ENCODE measurements around the gene MEAK7. TPM values are rescaled to one million over a fixed set of nuclear protein-coding genes. Genes with fewer than 3 reads are reported as not detected.

Gene MEAK7
- total RNA-seq, 2 experiments from 2014 or later, result 10.4 to 11.3 TPM

DNA sequence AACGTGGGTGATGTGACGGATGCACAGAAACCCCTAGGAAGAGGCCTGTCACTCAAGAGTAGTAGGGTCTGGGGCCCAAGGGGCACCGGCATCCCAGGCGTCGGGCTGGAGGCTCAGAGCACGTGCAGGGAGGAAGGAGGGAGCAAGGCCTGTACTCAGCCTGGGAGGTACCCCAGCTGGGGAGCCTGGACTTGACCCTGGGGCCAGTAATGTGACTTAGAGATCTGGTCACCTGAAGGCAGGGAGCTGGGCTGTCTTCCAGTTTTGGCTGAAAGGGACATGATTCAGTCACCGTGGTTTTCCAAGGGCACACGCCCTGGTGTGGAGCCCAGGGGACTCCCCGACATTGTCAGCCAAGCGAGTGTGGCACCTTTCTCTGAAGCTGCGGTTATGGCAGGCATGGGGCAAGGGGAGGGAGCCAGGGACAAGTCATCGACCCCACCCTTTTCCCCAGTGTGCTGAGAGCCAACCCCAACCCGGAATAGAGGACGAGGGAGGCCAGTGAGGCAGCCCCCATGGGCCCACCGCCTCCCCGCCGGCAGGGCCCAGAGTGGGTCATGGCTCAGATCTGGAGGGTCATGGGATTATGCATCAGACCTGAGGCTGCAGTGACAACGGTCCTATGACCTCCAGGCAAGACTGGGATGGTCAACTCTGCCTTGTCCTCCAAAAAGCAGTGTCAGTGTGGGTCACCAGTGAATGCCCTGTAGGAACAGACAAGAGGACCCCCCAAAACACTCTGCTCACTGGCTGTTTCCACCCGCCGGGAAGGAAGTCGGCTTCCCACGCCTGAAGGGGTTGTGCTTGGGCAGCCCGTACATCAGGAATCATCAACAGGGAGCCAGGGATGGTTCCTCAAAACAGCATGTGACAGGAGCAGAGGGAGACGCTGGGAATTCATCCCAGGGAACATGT lies 41.9 kb downstream of the MEAK7 start:
- DNase-seq, result no peak
- Mint-ChIP-seq H3K27me3 (no peaks in the 10 kb centered on the region), H3K27ac (no peak overlapping the region), H3K4me1 (no peaks in the 10 kb centered on the region), H3K9me3 (peaks cover 6% of the 10 kb centered on the region), H3K4me3 (no peak overlapping the region), H3K36me3 (peaks cover 18% of the 10 kb centered on the region)

DNA sequence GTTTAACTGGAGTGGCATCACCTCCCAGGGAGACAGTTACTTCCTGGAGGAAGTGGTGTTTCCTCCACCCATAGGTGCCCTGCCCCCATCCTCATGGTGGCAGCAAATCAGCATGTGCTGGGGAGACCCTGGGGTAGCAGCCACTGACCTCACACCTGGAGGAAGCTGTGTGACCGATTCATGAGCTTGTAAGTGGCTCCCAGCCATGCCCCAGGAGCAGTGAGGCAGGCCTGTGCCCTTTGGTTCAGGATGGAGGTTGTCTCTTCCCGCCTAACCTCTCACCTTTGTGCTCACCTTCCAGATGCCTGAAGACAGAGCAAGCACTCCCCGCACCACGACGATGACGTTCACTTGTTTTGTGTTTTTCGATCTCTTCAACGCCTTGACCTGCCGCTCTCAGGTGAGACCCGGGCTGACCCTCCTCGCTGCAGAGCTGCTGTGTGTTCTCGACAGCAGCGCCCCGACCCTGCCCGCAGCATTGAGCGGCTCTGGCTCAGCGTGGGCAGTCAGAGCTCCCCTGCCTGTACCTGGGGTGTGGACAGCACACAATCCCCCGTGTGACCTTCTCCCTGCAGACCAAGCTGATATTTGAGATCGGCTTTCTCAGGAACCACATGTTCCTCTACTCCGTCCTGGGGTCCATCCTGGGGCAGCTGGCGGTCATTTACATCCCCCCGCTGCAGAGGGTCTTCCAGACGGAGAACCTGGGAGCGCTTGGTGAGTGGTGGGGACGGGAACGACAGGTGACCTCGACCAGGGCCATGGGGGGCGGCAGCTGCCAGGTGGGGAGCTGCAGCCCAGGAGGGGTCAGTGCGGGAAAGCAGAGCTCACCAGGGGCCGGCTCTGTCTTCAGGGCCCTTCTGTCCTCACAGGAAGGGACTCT lies 42.8 kb downstream of the MEAK7 start:
- Mint-ChIP-seq H3K27ac (no peak overlapping the region), H3K36me3 (peaks cover 11% of the 10 kb centered on the region), H3K4me1 (no peaks in the 10 kb centered on the region), H3K9me3 (peaks cover 2% of the 10 kb centered on the region), H3K4me3 (no peak overlapping the region), H3K27me3 (no peaks in the 10 kb centered on the region)
- no peak for DNase-seq

DNA sequence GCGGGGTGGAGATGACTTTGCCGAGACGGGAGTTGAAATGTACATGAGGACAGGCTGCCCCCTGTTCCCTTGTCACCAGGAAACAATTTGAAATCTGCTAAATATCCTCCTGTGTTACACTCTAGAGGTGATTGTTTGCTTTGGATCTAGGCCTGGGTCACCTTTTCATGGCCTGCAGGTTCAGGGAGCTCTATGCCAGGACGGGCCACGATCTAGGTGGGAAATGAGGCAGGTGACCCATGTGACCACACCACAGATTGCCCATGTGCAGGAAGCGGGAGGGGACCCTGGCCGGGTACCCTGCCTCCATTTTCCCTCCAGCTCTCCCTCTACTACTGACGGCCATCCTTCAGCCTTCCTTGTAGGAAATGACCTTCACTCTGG lies 43.4 kb downstream of the MEAK7 start:
- H3K27me3 Mint-ChIP-seq, result no peaks in the 10 kb centered on the region
- no peak overlapping the region for H3K4me3 Mint-ChIP-seq
- no peaks in the 10 kb centered on the region for H3K9me3 Mint-ChIP-seq
- H3K4me1 Mint-ChIP-seq, result no peaks in the 10 kb centered on the region
- no peak for DNase-seq
- H3K36me3 Mint-ChIP-seq, result peaks cover 5% of the 10 kb centered on the region
- H3K27ac Mint-ChIP-seq, result no peak overlapping the region

DNA sequence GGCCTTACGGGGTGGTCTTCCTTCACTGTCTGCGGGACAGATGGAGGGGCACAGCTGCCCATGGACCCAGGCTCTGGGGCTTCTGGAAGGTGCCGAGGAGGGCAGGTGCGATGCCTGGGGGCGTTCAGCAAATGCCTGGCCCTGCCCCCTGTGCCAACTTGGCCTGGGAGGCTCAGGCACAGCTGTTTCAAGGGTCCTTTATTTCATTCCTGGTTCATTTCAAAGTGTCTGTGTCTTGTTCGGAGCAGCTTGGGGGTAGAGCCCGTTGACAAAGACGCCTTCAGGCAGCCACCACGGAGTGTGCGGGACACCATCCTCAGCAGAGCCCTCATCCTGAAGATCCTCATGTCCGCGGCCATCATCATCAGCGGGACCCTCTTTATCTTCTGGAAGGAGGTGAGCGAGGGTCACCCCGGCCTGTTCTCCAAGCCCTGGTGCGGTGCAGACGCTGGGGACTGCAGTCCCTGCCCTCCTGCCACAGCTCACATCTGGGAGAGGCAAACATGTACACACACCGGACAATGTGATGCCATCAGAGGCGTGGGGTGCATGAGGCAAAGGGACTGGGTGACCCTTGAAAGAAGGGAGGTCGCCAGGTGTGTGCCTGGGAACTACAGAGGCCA lies 43.9 kb downstream of the MEAK7 start:
- H3K9me3 Mint-ChIP-seq, result no peaks in the 10 kb centered on the region
- DNase-seq, result no peak
- H3K4me3 Mint-ChIP-seq, result no peak overlapping the region
- peaks cover 3% of the 10 kb centered on the region for H3K36me3 Mint-ChIP-seq
- H3K4me1 Mint-ChIP-seq, result no peaks in the 10 kb centered on the region
- H3K27ac Mint-ChIP-seq, result no peak overlapping the region
- H3K27me3 Mint-ChIP-seq, result no peaks in the 10 kb centered on the region

DNA sequence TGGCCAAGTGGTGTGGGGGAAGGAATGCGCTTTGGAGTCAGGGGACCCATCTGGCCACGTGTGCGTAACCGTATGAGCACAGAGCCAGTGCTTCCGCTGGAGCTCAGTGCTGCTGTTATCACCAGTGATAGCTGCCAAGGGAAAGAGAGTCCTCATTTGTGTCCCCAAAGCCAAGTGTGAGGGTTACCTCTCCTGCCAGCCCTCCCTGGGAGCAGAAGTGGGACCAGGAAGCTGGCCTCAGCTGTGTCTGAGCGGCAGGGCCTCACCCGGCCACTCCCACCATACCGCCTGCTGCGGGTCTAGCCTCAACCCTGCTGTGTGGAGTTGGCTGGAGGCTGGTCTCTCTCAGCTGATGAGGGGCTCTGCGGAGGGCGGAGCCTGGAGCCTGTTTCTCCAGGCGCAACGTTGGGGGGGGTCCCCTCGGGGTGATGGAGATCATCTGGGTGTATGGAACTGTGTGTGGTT lies 44.5 kb downstream of the MEAK7 start:
- DNase-seq, result no peak
- Mint-ChIP-seq H3K36me3 (peaks cover under 1% of the 10 kb centered on the region), H3K4me1 (no peaks in the 10 kb centered on the region), H3K9me3 (no peaks in the 10 kb centered on the region), H3K27me3 (no peaks in the 10 kb centered on the region), H3K4me3 (no peak overlapping the region), H3K27ac (no peak overlapping the region)

DNA sequence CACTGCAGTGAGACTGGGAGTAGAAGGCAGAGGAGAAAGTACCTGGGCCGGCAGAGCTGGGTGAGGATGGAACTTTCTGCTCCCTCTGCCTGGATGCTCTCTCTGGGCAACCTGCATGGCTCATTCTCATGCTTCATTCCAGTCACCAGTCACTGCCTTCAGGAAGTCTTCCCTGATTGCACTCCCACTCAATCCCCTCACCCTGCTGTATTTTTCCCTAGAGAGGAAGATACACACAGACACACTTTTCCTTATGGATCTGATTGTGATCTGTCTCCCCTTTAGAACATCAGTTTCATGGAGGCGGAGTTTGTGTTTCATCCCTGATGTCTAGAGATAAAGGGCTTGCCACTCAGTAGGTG lies 44.9 kb downstream of the MEAK7 start:
- no peaks in the 10 kb centered on the region for H3K4me1 Mint-ChIP-seq
- no peak overlapping the region for H3K4me3 Mint-ChIP-seq
- H3K36me3 Mint-ChIP-seq, result no peaks in the 10 kb centered on the region
- H3K27ac Mint-ChIP-seq, result no peak overlapping the region
- no peak for DNase-seq
- H3K9me3 Mint-ChIP-seq, result no peaks in the 10 kb centered on the region
- no peaks in the 10 kb centered on the region for H3K27me3 Mint-ChIP-seq

DNA sequence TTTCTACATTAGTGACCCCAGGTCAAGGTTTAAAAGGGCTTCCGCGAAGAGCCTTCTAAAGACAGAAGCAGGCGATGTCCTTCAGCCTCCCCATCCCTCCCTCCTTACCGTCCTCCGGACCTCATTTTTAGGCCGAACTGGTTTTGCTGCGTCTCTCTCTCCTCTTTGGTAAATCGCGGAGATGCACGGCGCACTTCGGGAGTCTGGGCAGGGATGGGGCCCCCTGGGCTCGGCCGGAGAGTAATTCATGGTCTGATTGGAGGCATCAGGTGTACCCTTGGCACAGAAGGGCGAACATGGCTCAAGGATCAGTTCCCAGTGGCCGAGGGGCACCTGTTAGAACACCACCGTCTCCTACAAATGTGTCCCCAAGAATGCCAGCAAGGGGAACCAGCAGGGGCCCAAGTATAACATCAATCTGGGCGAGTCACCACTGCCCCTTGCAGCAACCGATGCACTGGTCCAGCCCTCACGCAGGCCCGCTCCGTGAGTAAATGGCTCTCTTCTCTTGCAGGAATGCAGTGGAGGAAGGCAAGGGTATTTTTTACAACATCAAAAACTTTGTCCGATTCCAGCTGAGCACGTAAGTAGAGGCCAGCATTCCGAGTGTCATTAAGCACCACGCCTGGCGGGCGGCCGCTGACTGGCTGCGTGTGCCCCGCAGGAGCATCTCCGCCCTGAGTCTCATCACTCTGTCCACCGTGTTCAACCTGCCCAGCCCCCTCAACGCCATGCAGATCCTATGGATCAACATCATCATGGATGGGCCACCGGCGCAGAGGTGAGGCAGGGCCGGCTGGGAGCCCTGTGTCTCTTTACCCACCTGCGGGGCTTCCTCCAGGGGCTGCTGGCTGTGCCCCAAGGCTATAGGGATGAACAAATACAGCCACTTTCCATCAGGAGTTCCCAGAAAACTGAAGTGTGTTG lies 45.6 kb downstream of the MEAK7 start:
- H3K27ac Mint-ChIP-seq, result no peak overlapping the region
- H3K27me3 Mint-ChIP-seq, result no peaks in the 10 kb centered on the region
- H3K36me3 Mint-ChIP-seq, result no peaks in the 10 kb centered on the region
- no peaks in the 10 kb centered on the region for H3K4me1 Mint-ChIP-seq
- H3K4me3 Mint-ChIP-seq, result no peak overlapping the region
- H3K9me3 Mint-ChIP-seq, result no peaks in the 10 kb centered on the region
- no peak for DNase-seq

DNA sequence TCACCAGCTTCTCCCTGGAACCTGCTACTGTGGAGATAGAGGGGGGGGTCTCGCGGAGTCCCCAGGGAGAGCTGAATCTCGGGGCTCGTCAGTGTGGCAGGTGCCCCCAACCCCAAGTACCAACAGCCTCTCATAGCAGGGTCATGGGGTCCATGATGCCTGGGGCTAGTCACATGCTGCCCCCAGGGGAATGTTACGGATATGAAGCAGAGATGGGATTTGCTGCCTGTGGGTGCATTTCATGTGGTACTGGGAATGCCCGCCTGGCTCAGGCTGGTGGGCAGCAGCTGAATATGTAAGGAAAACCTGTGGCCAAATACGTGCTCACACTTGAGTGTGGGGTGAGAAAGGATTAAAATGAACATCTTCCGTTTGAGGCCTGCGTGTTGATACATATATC lies 49.4 kb downstream of the MEAK7 start:
- no peaks in the 10 kb centered on the region for H3K9me3 Mint-ChIP-seq
- H3K4me3 Mint-ChIP-seq, result no peak overlapping the region
- DNase-seq, result no peak
- no peaks in the 10 kb centered on the region for H3K4me1 Mint-ChIP-seq
- no peaks in the 10 kb centered on the region for H3K27me3 Mint-ChIP-seq
- no peak overlapping the region for H3K27ac Mint-ChIP-seq
- H3K36me3 Mint-ChIP-seq, result no peaks in the 10 kb centered on the region

Other genes starting within 250 kb of the MEAK7 start
- not detected for gene WFDC1, start 209.8 kb downstream of the MEAK7 start, total RNA-seq
- not detected for gene ATP2C2, start 136.1 kb downstream of the MEAK7 start, total RNA-seq
- 100 to 1,000 TPM; 588 to 605 TPM for gene COTL1, start 113.4 kb upstream of the MEAK7 start, total RNA-seq
- gene KLHL36, start 143.9 kb upstream of the MEAK7 start, total RNA-seq, result 10 to 100 TPM; 32.6 to 34.8 TPM
- gene USP10, start 195.3 kb upstream of the MEAK7 start, total RNA-seq, result 100 to 1,000 TPM; 148 to 151 TPM